Measurements from ENCODE around the gene KCNA10.

Gene KCNA10

DNA sequence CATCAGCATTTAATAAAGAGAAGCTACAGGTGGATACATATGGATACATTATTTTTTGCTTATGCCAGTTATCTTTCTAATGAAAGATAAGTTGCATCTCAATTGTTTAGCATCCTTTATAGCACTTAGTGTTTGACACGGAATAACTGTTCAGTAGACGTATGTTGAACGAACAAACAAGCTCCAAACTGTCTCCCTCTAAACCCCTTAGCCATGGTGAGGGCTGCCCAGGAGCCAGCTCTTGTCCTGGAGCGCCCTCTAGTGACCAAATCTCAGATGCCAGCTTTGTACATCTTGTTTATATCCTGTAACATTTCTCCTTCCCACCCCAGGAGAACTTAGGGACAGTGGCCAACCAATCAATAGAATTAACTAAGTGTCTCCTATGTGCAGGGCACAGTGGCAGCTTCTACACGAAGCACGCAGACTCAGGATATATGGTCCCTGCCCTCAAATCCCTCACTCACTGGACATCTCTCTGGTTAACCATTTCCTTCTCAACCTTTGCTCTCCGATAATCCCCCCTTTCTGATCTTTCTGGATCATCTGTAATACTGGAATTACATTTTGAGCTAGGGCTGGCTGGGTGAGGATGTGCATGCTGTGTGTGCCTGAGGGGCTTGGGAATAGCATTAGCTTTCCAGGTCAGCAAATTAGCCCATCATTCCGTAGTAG, 22.9 kb downstream of the KCNA10 start:
- peak; percentile 72 for DNase-seq

GRCh38 chr1:110494522-110495406, 24.2 kb downstream of the KCNA10 start:
- no peak for DNase-seq

GRCh38 chr1:110494036-110494435, 24.9 kb downstream of the KCNA10 start:
- DNase-seq = no peak

DNA sequence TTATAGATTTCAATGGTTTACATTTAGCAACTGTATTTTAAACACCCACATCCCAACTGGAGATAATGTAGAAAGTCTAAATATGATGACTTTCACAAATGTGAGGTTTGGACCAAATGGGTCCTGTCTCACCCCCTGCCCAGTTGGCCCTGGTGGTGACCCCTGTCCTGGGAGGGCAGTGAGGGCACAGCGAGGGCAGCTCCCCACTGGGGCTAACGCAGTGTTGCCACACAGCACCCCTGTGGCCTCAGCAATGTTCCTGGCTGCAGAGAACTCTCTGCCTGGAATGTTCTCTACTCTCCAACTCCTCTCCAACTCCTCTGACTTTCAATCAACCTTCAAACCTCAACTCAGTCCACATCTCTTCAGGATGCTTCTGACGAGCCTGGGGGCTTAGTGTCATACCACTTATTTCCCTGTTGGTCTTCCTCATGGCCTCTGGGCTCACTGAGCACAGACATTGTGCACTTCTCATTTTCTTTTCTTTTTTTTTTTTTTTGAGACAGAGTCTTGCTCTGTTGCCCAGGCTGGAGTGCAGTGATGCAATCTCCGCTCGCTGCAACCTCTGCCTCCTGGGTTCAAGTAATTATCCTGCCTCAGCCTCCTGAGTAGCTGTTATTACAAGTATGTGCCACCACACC, 25.8 kb downstream of the KCNA10 start:
- no peak for DNase-seq

DNA sequence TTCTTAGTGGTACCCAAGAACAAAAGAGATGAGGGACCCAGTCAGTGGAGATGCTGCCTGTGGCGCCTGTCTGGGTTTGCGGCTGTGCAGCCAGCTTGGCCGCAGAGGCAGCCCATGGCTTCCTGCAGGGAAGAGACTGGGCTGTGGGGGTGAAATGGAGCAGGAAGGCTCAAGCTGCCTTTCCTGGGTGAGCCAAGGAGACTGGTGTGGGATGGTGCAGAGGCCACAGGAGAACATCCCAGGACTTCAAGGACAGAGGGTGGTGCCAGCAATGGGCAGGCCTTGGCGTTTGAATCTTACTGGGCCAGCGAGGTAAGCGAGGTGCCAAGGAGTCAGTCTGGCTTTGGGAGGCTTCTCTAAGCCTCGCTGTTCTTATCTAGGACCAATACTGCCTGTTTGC, 26.4 kb downstream of the KCNA10 start:
- DNase-seq = no peak

GRCh38 chr1:110490791-110491451, 28.1 kb downstream of the KCNA10 start:
- DNase-seq = no peak

GRCh38 chr1:110489973-110490542, 28.9 kb downstream of the KCNA10 start:
- DNase-seq = no peak

DNA sequence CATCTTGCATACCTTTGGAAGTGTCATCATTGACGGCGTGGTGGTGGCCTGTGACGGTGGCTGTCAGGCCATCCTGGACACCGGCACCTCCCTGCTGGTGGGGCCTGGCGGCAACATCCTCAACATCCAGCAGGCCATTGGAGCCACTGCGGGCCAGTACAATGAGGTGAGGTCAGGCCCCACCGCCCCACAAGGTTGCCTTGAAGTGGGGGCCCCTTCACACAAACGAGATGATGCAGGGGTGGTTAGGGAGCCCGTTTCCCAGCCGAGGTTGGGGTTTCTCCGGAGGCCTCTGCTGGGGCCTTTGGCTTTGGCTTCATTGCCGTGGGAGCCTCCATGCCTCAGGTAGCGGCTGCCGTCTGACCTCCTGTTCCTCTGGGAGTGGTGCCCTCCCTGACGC, 29.6 kb downstream of the KCNA10 start:
- no peak for DNase-seq

DNA sequence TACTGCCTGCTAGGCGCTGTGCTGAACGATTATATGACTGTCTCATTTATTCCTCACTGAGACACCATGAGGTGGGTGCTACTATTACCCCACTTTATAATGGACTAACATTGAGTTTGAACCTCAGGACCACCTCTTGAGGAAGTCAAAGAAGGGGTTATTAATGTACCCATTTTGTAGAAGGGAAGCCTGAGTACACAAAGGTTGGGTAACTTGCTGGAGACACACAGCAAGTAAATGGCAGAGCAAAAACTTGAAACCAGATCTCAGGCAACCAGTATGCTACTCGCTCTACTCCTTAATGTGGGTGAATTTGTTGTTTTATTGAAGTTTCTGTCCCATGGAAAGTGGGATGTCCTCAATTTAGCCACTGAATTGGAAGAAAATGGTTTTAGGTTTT, 30.1 kb downstream of the KCNA10 start:
- no peak for DNase-seq

DNA sequence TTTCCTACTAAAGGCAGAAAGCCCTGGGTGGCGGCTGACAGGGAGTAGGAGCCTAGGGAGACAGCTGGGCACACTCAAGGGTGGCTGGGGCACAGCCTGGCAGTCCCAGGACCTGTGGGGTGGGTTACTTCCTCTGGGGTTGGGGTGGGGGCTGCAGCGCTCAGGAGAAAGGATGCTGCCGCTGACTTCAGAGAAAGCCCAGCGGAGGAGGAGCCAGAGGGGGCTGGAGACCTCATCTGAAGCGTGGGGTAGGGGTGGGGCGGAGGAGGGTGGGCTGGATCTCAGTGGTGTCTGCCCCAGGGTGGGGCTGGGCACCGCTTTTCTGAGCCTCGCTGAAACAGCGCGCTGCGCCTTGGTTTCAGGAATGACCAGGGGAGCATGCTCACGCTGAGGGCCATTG, 30.8 kb downstream of the KCNA10 start:
- DNase-seq = no peak

DNA sequence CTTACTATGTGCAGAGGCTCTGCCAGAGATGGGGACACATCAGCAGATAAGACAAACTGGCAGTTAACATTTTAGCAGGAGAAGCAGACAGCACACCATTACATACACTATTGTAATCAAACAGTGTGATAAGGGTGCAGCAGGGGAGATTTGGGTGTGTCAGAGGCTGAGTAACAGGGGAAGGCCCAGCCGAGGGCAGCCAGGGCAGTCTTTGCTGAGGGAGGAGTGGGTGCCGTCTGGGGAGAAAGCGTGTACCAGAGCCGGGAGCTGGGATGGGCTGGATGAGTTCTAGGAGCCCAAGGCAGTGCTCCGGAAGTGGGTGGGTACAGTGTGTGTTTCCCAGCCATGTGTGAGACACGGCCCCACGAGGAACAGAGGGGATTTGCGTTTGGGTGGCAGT, 31.2 kb downstream of the KCNA10 start:
- DNase-seq = no peak

GRCh38 chr1:110485725-110486124, 33.2 kb downstream of the KCNA10 start:
- DNase-seq = no peak

DNA sequence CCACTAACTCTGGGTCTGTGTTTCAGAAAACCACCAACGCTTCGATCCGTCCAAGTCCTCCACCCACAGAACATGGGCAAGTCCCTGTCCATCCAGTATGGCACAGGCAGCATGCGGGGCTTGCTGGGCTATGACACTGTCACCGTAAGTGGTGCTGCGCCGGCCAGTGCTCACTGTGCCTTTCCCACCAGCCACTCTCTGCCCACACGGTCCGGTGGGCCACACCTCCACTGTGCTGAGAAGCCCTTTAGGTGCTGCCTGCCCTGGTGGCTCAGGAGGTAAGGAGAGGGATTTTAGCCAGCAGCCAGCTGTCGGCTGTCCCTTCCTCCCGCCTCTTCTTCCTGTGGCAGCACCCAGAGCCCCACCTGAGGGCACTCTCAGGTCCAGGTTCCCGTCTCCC, 34.2 kb downstream of the KCNA10 start:
- no peak for DNase-seq

- DNase-seq = no peak
These were observed 35.7 kb downstream of the KCNA10 start for GRCh38 chr1:110483308-110483685.

GRCh38 chr1:110482662-110483307, 36.2 kb downstream of the KCNA10 start:
- DNase-seq = no peak

DNA sequence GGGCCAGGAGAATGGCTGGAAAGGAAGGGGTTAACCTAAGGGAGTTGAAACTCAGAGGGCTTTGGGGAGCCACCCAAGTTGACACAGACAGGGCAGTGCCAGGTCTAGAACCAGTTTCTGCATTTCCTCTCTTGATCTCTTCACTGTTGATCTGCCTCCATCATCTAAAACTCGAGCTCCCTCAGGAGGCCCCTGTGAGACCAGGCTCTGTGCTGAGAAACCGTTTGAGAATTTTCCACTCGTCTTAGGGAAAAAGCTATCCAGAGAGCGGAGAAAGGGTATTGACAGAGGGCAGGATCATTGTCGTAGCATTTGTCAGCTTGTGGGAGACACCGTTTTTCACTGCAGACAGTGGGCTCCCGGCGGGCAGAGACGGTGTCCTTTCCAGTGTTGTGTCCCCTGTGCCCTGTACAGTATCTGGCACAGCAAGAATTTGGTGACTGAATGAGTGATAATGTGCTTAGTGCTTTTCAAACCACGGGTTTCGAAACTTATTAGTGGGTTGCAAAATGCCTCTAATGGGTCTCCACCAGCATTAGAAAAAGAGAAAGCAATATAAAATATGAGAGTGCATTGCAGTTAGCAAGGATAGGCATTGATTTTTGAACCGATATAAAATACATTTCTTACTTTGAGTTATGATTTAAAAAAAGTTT, 36.9 kb downstream of the KCNA10 start:
- DNase-seq = no peak

GRCh38 chr1:110480356-110481096, 38.4 kb downstream of the KCNA10 start:
- no peak for DNase-seq

DNA sequence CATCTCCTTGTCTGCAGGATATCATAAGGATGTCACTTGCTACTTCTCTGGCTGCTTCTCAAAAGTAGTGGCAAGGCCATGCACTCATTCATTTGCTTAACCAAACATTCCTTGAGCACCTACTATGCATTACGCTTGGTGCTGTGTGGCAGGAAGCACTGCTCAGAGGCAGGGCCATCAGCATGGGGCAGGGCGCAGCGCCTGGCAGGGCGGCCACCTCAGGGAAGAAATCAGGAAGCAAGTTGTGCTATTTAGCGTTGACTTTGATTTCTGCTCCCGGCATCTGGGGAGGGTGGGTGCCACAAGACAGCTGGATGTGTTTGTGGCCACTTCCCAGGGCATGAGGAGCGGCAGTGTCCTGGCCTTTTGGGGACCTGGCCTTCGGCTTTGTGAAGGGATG, 40.1 kb downstream of the KCNA10 start:
- DNase-seq = no peak

- DNase-seq = no peak
These were observed 40.9 kb downstream of the KCNA10 start for GRCh38 chr1:110477967-110478640.

DNA sequence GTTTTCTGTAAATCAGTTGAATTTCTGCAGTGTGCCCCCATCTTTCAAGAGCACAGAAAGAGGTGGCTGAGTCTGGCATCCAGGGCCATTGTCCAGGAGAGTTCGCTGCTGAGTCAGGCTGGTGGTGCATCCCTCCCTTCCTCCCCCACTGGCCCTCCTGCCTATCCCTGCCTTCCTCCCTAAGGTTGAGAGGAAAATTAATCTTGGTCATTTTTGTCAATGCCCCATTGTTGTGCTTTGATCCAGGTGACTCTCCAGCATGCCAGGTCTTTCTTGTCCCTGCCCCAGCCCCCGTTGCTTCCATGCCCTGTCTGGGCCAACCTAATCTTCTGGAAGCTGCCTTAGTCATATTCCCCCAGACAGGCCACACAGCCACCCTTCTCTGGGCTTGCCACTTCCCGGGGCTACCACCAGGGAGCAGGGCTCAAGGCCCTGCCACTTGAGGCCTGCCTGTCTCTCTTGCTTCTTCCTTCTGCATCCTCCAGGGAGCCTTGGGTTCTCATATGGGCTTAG, 41.5 kb downstream of the KCNA10 start:
- DNase-seq = no peak
